ENCODE measurements around the gene FTO. TPM values are rescaled to one million over a fixed set of nuclear protein-coding genes. Genes with fewer than 3 reads are reported as not detected.

The FTO gene
- total and polyA plus RNA-seq, 2 of the 13 experiments (the other 11 are each of a cell fraction or from before 2014, with no cell fraction given), result 41.6 to 55.8 TPM

DNA sequence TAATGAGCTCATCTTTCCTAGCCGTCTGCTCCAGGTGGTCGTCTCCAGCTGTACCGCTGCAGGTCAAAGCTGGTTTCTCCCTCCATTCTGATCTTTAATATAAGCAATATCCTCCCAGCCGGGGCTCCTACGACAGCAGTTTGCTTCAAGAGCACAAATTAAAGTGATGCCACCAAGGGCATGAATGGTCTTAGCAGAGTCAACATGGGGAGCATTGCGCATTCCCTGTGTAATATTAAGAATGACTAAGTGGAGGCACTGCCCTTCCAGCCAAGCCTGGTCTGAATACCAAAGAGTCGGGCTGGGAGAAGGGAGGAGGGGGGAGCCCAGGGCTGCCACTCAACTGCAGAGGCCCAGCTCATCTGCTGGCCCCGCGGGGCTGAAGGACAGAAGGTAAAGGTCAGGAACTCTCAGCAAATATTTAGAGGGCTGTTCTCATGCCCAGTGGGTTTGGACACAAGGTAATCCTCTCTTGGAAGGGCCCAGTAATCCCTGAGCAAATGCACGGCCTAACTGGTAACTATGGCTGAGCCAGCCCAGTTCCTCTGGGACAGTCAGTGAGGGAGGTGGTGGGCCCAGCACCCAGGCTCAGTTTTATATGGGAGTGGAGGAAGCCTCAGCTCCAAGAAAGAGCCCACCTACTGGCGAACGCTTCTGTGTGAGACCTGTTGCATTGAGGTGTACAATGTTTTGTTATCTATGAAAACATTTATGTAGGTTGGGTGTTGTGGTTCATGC lies 461.4 kb downstream of the FTO start (continued):
- TF ChIP-seq, protein P1, sequence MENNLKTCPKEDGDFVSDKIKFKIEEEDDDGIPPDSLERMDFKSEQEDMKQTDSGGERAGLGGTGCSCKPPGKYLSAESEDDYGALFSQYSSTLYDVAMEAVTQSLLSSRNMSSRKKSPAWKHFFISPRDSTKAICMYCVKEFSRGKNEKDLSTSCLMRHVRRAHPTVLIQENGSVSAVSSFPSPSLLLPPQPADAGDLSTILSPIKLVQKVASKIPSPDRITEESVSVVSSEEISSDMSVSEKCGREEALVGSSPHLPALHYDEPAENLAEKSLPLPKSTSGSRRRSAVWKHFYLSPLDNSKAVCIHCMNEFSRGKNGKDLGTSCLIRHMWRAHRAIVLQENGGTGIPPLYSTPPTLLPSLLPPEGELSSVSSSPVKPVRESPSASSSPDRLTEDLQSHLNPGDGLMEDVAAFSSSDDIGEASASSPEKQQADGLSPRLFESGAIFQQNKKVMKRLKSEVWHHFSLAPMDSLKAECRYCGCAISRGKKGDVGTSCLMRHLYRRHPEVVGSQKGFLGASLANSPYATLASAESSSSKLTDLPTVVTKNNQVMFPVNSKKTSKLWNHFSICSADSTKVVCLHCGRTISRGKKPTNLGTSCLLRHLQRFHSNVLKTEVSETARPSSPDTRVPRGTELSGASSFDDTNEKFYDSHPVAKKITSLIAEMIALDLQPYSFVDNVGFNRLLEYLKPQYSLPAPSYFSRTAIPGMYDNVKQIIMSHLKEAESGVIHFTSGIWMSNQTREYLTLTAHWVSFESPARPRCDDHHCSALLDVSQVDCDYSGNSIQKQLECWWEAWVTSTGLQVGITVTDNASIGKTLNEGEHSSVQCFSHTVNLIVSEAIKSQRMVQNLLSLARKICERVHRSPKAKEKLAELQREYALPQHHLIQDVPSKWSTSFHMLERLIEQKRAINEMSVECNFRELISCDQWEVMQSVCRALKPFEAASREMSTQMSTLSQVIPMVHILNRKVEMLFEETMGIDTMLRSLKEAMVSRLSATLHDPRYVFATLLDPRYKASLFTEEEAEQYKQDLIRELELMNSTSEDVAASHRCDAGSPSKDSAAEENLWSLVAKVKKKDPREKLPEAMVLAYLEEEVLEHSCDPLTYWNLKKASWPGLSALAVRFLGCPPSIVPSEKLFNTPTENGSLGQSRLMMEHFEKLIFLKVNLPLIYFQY (CRISPR knock-in tag; IDR thresholded peaks at IDR 0.05; ENCODE audit: borderline replicate concordance), result peak; percentile 97
- TF ChIP-seq NFYC (CRISPR knock-in tag; IDR thresholded peaks at IDR 0.05) (peak; percentile 47; the same call in 1 of the 2 replicates), IRF1 (CRISPR knock-in tag; IDR thresholded peaks at IDR 0.05; ENCODE audit: low read depth) (0 out of 2 replicates have a peak, but pooled peaks have one; percentile 52), ZBTB7B (CRISPR knock-in tag; IDR thresholded peaks at IDR 0.05) (peak; percentile 70; the same call in 1 of the 2 replicates), ZNF12 (CRISPR knock-in tag; IDR thresholded peaks at IDR 0.05) (0 out of 2 replicates have a peak, but pooled peaks have one; percentile 19), ZNF10 (CRISPR knock-in tag; IDR thresholded peaks at IDR 0.05; ENCODE audit: borderline replicate concordance, low read depth) (no peak), MAZ (IDR thresholded peaks at IDR 0.05; ENCODE audit: borderline replicate concordance, low read depth, low read length) (peak; percentile 89), MAZ (CRISPR knock-in tag; IDR thresholded peaks at IDR 0.05; ENCODE audit: low read depth) (peak; percentile 81; the same call in 1 of the 2 replicates), STAG1 (CRISPR knock-in tag; IDR thresholded peaks at IDR 0.05) (peak; percentile 51), ZNF350 (CRISPR knock-in tag; IDR thresholded peaks at IDR 0.05; ENCODE audit: borderline replicate concordance, low read depth) (peak; percentile 79; the same call in 1 of the 2 replicates), ATM (IDR thresholded peaks at IDR 0.05; ENCODE audit: borderline replicate concordance) (no peak), ZKSCAN8 (CRISPR knock-in tag; IDR thresholded peaks at IDR 0.05; ENCODE audit: borderline replicate concordance) (peak; percentile 93), RERE (CRISPR knock-in tag; IDR thresholded peaks at IDR 0.05; ENCODE audit: low read depth) (peak; percentile 86), PRDM10 (CRISPR knock-in tag; IDR thresholded peaks at IDR 0.05; ENCODE audit: low read depth) (peak; percentile 92)
